Stomach (tissue), 9 donors: Measurements from ENCODE around the gene BATF. TPM values are rescaled to one million over a fixed set of nuclear protein-coding genes. Genes with fewer than 3 reads are reported as not detected.

Experiments
- DNase-seq, 2 donors: peaks; one replicate each; pipeline versions ENCODE4 v3.0.0 to v3.0.0-alpha.2; 2013 to 2019
- H3K27ac ChIP-seq, 5 donors: fragments of 200-600 bp in 4 of 5; sonication (generic) in 4 of 5; one replicate each; pipeline ENCODE4 v1.5.1; 2013 to 2019; ENCODE audit warnings: mild to moderate bottlenecking in 1 of 5, moderate library complexity in 1 of 5
- H3K27me3 ChIP-seq, 3 donors: fragments of 200-600 bp; sonication (generic); one replicate each; pipeline ENCODE4 v1.5.1; 2017 to 2019; ENCODE audit warnings: mixed run types in 1 of 3
- H3K36me3 ChIP-seq, 4 donors: fragments of 200-600 bp; sonication (generic); 1 replicate in 3 of 4; 2 replicates in 1 of 4; pipeline ENCODE4 v1.5.1; 2016 to 2019
- H3K4me1 ChIP-seq, 4 donors: fragments of 200-600 bp; sonication (generic); one replicate each; pipeline ENCODE4 v1.5.1; 2016 to 2019
- H3K4me3 ChIP-seq, 4 donors: fragments of 200-600 bp; sonication (generic) in 3 of 4; one replicate each; pipeline ENCODE4 v1.5.1; 2016 to 2019; ENCODE audit warnings: mild to moderate bottlenecking in 1 of 4
- H3K9me3 ChIP-seq, 4 donors: fragments of 200-600 bp; sonication (generic); one replicate each; pipeline ENCODE4 v1.5.1; 2016 to 2019
- EP300 ChIP-seq: sonication (generic); formaldehyde crosslinking; IDR thresholded peaks from one replicate; pipeline ENCODE4 v1.6.1; 2017; ENCODE audit warnings: antibody characterized with exemption
- POLR2A ChIP-seq, 4 donors: fragments of 450-650 bp; IDR thresholded peaks; one replicate each; pipeline ENCODE4 v1.6.1; 2016; ENCODE audit warnings: antibody characterized with exemption in 4 of 4, control low read depth in 2 of 4, mild to moderate bottlenecking in 1 of 4, moderate library complexity in 1 of 4
- POLR2AphosphoS5 ChIP-seq, 3 donors: sonication (generic); formaldehyde crosslinking; IDR thresholded peaks; one replicate each; pipeline ENCODE4 v1.6.1; 2016; ENCODE audit warnings: antibody characterized with exemption in 3 of 3
- WGBS, 5 donors: extraction: QIAGEN DNeasy Blood & Tissue Kit in 3 of 5; methylation state at CpG; one replicate each; pipeline versions ENCODE4 v1.1.5 to v1.1.7; 2013 to 2018; 5-methylcytosine and 5-hydroxymethylcytosine counted together
- intact Hi-C: fragments of 100-400 bp; cut with DNase I; formaldehyde crosslinking; loops from one replicate; pipeline ENCODE4 v1.15.1; 2023; ENCODE audit warnings: low total_unique reads
- polyA plus RNA-seq, 3 donors: library from polyadenylated mRNA; stranded (reverse); fragments of 200-250 nt; gene quantifications; one replicate each; pipeline ENCODE4 v1.2.3, GENCODE V29; 2013
- total RNA-seq, 5 donors: library from RNA; depleted of rRNA; stranded (reverse); fragments of >200 nt; gene quantifications; one replicate each; pipeline versions ENCODE4 v1.1.0 to v1.2.3, GENCODE V29; 2014 to 2016
- TF ChIP-seq, protein P1 (sequence below), 7 experiments: fragments of 450-650 bp in 4 of 7; fragments of 200-600 bp in 3 of 7; sonication (generic) in 3 of 7; IDR thresholded peaks; one replicate each; pipeline ENCODE4 v1.5.1; 2016 to 2019; ENCODE audit warnings: antibody characterized with exemption in 7 of 7, control low read depth in 2 of 7, mild to moderate bottlenecking in 1 of 7
- donor health status: healthy with polysubstance abuse.
- donor health status: Bipolar disorder and iron deficiency.
- donor health status: healthy.

BATF gene
- total and polyA plus RNA-seq, 8 donors: 1.3 to 17.7 (median 7.4) TPM; not detected in 2

DNA sequence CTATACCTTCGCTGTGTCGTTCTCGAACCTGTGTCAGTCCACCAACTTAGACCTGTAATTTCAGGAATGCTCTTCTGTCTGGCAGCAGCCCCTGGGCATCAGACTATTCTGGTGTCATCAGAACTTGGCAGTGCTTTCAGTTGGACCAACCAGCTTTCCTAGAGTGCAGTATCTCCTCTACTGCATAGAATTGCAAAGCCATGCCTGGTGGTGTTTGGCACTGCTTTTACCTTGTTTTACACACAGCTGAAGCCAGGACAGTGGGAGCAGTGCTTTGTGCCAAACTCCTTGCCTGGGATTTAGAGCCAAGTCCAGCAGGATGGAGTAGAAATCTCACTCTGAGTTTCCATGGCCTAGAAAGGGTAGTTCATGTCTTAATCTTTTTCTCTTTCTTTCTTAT, 57.6 kb downstream of the BATF start:
- Histone ChIP-seq H3K4me1 (peaks cover 13 to 36% (median 31%) of the 10 kb centered on the region in 4 donors), H3K27me3 (peaks cover 0 to 14% (median 0%) of the 10 kb centered on the region in 3 donors), H3K9me3 (no peaks in the 10 kb centered on the region), H3K36me3 (no peaks in the 10 kb centered on the region), H3K27ac (no peak overlapping the region), H3K4me3 (peak overlapping the region; percentile 51 to 61 (median 56))
- intact Hi-C loops: loop anchor here (5.0 kb wide), 1 partner anchor 72 kb away; no protein-coding TSS in a partner anchor
- 74 to 96% (median 91%) methylated on average over 3 of the region's 3 CpGs for WGBS, 5 donors
- TF ChIP-seq, protein P1, sequence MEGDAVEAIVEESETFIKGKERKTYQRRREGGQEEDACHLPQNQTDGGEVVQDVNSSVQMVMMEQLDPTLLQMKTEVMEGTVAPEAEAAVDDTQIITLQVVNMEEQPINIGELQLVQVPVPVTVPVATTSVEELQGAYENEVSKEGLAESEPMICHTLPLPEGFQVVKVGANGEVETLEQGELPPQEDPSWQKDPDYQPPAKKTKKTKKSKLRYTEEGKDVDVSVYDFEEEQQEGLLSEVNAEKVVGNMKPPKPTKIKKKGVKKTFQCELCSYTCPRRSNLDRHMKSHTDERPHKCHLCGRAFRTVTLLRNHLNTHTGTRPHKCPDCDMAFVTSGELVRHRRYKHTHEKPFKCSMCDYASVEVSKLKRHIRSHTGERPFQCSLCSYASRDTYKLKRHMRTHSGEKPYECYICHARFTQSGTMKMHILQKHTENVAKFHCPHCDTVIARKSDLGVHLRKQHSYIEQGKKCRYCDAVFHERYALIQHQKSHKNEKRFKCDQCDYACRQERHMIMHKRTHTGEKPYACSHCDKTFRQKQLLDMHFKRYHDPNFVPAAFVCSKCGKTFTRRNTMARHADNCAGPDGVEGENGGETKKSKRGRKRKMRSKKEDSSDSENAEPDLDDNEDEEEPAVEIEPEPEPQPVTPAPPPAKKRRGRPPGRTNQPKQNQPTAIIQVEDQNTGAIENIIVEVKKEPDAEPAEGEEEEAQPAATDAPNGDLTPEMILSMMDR (IDR thresholded peaks at IDR 0.05): no peak
- TF ChIP-seq EP300: no peak
- TF ChIP-seq POLR2AphosphoS5 (IDR thresholded peaks at IDR 0.05): no peak
- no peak for TF ChIP-seq POLR2A (IDR thresholded peaks at IDR 0.05)
- no peak for DNase-seq

DNA sequence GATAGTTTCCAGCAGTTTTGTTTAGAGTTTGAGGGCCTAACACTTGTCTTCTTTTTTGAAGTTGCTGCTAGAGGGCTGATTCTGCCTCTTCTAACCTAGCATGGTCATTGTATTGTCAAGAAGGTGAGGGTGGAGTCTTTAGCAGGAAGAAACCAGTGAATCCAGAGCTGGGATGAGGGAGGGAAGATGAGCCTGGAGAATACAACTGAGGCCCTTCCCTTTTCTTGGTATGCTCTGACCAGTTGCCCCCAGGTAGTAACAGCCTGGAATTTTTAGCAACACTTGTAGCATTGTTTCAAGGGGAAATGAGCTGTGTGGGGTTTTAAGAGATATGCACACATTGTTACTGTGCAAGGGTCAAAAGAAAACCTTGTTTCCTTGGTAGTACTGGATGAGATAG, 65.1 kb downstream of the BATF start:
- Histone ChIP-seq H3K27ac (no peak overlapping the region), H3K9me3 (no peaks in the 10 kb centered on the region), H3K27me3 (peaks cover 0 to 15% (median 5%) of the 10 kb centered on the region in 3 donors), H3K4me3 (no peak overlapping the region), H3K36me3 (no peaks in the 10 kb centered on the region), H3K4me1 (no peaks in the 10 kb centered on the region)
- DNase-seq: no peak
- intact Hi-C loops: no loop called here
- no peak for TF ChIP-seq EP300
- TF ChIP-seq POLR2A (IDR thresholded peaks at IDR 0.05): no peak
- TF ChIP-seq, protein P1 (IDR thresholded peaks at IDR 0.05): no peak
- TF ChIP-seq POLR2AphosphoS5 (IDR thresholded peaks at IDR 0.05): no peak

DNA sequence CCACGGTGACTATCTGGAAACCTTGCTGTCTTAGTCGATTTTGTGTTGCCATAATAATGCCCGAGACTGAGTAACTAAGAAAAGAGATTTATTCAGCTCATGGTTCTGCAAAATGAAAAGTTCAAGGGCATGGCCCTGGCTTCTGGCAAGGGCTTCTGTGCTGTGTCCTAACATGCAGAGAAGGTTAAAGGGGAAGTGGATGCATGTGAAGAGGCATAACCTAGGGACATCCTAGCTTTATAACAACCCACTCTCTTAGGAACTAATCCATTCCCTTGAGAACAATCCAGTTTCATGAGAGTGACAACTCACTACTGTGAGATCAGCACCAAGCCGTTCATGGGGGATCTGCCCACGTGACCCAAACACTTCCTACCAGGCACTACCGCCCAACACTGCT, 67.7 kb downstream of the BATF start:
- H3K9me3 ChIP-seq: no peaks in the 10 kb centered on the region
- no peak for TF ChIP-seq EP300
- TF ChIP-seq POLR2AphosphoS5 (IDR thresholded peaks at IDR 0.05): no peak
- TF ChIP-seq, protein P1 (IDR thresholded peaks at IDR 0.05): no peak
- TF ChIP-seq POLR2A (IDR thresholded peaks at IDR 0.05): no peak
- H3K4me3 ChIP-seq: no peak overlapping the region
- H3K27ac ChIP-seq: no peak overlapping the region
- intact Hi-C loops: no loop called here
- no peak for DNase-seq
- H3K27me3 ChIP-seq: peaks cover 0 to 9% (median 5%) of the 10 kb centered on the region in 3 donors
- no peaks in the 10 kb centered on the region for H3K36me3 ChIP-seq
- no peaks in the 10 kb centered on the region for H3K4me1 ChIP-seq
- 87 to 93% (median 89%) methylated on average over 6 of the region's 6 CpGs for WGBS, 5 donors

DNA sequence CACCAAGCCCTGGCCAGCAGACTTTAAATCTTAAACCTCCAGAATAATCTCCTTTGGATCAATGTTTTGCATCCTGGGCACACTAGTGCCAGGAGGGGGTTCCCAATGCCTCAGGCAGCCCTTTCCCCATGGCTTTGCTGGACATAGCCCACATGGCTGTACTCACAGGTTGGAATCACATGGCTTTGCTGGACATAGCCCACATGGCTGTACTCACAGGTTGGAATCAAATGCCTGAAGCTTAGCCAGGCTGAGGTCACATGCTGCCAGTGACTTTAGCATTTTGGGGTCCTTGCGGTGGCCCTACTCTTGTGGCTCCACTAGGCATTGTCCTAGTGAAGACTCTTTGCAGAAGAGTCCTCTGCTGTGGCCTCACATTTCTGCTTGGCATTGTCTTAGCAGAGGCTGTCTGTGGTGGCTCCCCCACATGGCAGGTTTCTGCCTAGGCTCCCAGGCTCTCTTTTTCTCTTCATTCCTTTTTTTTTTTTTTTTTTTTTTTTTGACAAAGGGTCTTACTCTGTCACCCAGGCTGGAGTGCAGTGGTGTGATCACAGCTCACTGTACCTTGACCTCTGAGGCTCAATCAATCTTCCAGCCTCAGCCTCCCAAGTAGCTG, 69.2 kb downstream of the BATF start:
- no peaks in the 10 kb centered on the region for H3K9me3 ChIP-seq
- TF ChIP-seq, protein P1 (IDR thresholded peaks at IDR 0.05): no peak
- TF ChIP-seq EP300 (no peak), POLR2A (IDR thresholded peaks at IDR 0.05) (no peak), POLR2AphosphoS5 (IDR thresholded peaks at IDR 0.05) (no peak)
- H3K36me3 ChIP-seq: no peaks in the 10 kb centered on the region
- H3K27me3 ChIP-seq: peaks cover 0 to 5% (median 4%) of the 10 kb centered on the region in 3 donors
- 93 to 100% (median 96%) methylated on average over 1 of the region's 1 CpG for WGBS, 5 donors
- no peak overlapping the region for H3K27ac ChIP-seq
- no peak overlapping the region for H3K4me3 ChIP-seq
- H3K4me1 ChIP-seq: no peaks in the 10 kb centered on the region
- no peak for DNase-seq
- intact Hi-C loops: no loop called here
